ENCODE data around the gene CRTC1. TPM values are rescaled to one million over a fixed set of nuclear protein-coding genes. Genes with fewer than 3 reads are reported as not detected.

Gene CRTC1
- total RNA-seq, 1 experiment from 2014 or later = 12.3 TPM

- no peak for TF ChIP-seq NR1H2 (CRISPR knock-in tag; IDR thresholded peaks at IDR 0.05)
Measured at GRCh38 chr19:18672606-18673337, 10.7 kb upstream of the CRTC1 start (continued).

DNA sequence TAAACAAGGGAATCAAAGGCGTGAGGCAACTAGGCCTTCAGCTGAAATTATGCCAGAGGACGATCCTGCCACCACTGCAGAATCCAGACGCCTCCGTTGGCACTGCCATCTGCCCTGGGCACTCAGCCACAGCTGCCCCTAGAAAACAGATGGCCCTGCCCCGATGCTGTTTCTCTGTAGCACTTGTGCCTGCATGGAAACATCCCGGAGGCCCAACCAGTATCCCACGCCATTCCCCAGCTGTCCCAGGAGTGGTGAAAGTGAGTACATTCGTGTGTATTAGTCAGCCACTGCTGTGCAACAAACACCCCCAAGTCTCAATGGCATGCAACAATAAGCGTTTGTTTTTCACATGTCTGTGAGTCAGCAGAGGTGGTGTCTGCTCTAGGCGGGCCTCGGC lies 8.9 kb upstream of the CRTC1 start:
- ATAC-seq (no peak), DNase-seq (ENCODE audit: low spot score) (no peak)
- H3K27me3 Mint-ChIP-seq (ENCODE audit: low read depth) = no peaks in the 10 kb centered on the region
- ChIA-PET POLR2A (no interaction called here), CTCF (interaction anchor here (0.6 to 3.6 kb wide), 10 partner anchors 9 to 224 kb away, joined by 3 to 39 read pairs (median 5); partner anchors contain the start of genes ELL and REX1BD)
- no peak overlapping the region for H3K4me3 Mint-ChIP-seq
- TF ChIP-seq ZBTB21 (CRISPR knock-in tag; IDR thresholded peaks at IDR 0.05; ENCODE audit: borderline replicate concordance) (no peak), ATF3 (CRISPR knock-in tag; conservative IDR thresholded peaks at IDR 0.05) (no peak), AR (CRISPR knock-in tag; IDR thresholded peaks at IDR 0.05) (no peak), E2F5 (CRISPR knock-in tag; IDR thresholded peaks at IDR 0.05) (no peak), ZNF671 (CRISPR knock-in tag; IDR thresholded peaks at IDR 0.05) (no peak), PRRX2 (CRISPR knock-in tag; IDR thresholded peaks at IDR 0.05) (no peak), KAT7 (CRISPR knock-in tag; IDR thresholded peaks at IDR 0.05; ENCODE audit: borderline replicate concordance) (no peak), E2F1 (CRISPR knock-in tag; IDR thresholded peaks at IDR 0.05) (no peak), FOXJ3 (CRISPR knock-in tag; IDR thresholded peaks at IDR 0.05; ENCODE audit: borderline replicate concordance) (no peak), CREB1 (CRISPR knock-in tag; IDR thresholded peaks at IDR 0.05) (no peak), TCF7 (CRISPR knock-in tag; IDR thresholded peaks at IDR 0.05; ENCODE audit: low read depth) (no peak), OVOL2 (CRISPR knock-in tag; IDR thresholded peaks at IDR 0.05; ENCODE audit: borderline replicate concordance) (no peak)
- TF ChIP-seq, protein P1, sequence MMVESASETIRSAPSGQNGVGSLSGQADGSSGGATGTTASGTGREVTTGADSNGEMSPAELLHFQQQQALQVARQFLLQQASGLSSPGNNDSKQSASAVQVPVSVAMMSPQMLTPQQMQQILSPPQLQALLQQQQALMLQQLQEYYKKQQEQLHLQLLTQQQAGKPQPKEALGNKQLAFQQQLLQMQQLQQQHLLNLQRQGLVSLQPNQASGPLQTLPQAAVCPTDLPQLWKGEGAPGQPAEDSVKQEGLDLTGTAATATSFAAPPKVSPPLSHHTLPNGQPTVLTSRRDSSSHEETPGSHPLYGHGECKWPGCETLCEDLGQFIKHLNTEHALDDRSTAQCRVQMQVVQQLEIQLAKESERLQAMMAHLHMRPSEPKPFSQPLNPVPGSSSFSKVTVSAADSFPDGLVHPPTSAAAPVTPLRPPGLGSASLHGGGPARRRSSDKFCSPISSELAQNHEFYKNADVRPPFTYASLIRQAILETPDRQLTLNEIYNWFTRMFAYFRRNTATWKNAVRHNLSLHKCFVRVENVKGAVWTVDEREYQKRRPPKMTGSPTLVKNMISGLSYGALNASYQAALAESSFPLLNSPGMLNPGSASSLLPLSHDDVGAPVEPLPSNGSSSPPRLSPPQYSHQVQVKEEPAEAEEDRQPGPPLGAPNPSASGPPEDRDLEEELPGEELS (CRISPR knock-in tag; IDR thresholded peaks at IDR 0.05) = no peak
- TF ChIP-seq, protein P2, sequence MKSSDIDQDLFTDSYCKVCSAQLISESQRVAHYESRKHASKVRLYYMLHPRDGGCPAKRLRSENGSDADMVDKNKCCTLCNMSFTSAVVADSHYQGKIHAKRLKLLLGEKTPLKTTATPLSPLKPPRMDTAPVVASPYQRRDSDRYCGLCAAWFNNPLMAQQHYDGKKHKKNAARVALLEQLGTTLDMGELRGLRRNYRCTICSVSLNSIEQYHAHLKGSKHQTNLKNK (CRISPR knock-in tag; IDR thresholded peaks at IDR 0.05) = no peak
- H3K9me3 Mint-ChIP-seq = no peaks in the 10 kb centered on the region
- H3K27ac Mint-ChIP-seq = no peak overlapping the region
- peaks cover 18% of the 10 kb centered on the region for H3K4me1 Mint-ChIP-seq
- H3K36me3 Mint-ChIP-seq = 0 out of 2 replicates have a peak, but pooled peaks cover 2% of the 10 kb centered on the region

GRCh38 chr19:18675779-18676178 lies 7.7 kb upstream of the CRTC1 start:
- Mint-ChIP-seq H3K4me3 (no peak overlapping the region), H3K9me3 (no peaks in the 10 kb centered on the region), H3K27me3 (ENCODE audit: low read depth) (no peaks in the 10 kb centered on the region), H3K4me1 (peaks cover 18% of the 10 kb centered on the region), H3K27ac (no peak overlapping the region), H3K36me3 (no peaks in the 10 kb centered on the region)
- DNase-seq (ENCODE audit: low spot score) (peak; percentile 65), ATAC-seq (peak; percentile 26)
- TF ChIP-seq ZNF396 (CRISPR knock-in tag; IDR thresholded peaks at IDR 0.05; ENCODE audit: borderline replicate concordance) = no peak
- 0 out of 2 replicates have a peak, but pooled peaks have one; percentile 23 for TF ChIP-seq E2F1 (CRISPR knock-in tag; IDR thresholded peaks at IDR 0.05)
- TF ChIP-seq RORB (CRISPR knock-in tag; IDR thresholded peaks at IDR 0.05) = no peak
- no peak for TF ChIP-seq NR1H2 (CRISPR knock-in tag; IDR thresholded peaks at IDR 0.05)
- no peak for TF ChIP-seq MXD4 (CRISPR knock-in tag; IDR thresholded peaks at IDR 0.05; ENCODE audit: borderline replicate concordance)
- TF ChIP-seq ELF4 (CRISPR knock-in tag; IDR thresholded peaks at IDR 0.05; ENCODE audit: low read depth) = no peak
- no peak for TF ChIP-seq HMGA2 (CRISPR knock-in tag; IDR thresholded peaks at IDR 0.05)
- no peak for TF ChIP-seq GTF2I (CRISPR knock-in tag; conservative IDR thresholded peaks at IDR 0.05)
- TF ChIP-seq CTCF (IDR thresholded peaks at IDR 0.05) = peak; percentile 45; the same call in 1 of the 2 replicates
- CTCF ChIA-PET = interaction anchor here (0.6 to 3.6 kb wide), 15 partner anchors 9 to 225 kb away, joined by 3 to 39 read pairs (median 5); partner anchors contain the start of genes ELL, REX1BD and UBA52
- POLR2A ChIA-PET = no interaction called here
